Epithelial cell of proximal tubule (primary cell): Measurements from ENCODE around the gene SUSD1. TPM values are rescaled to one million over a fixed set of nuclear protein-coding genes. Genes with fewer than 3 reads are reported as not detected.

ENCODE experiments used
- DNase-seq: peaks from one replicate; pipeline ENCODE4 v3.0.0-alpha.2; 2011; ENCODE audit warnings: low read depth
- H3K4me3 ChIP-seq: 2 replicates; pipeline ENCODE4 v1.5.1; 2011; ENCODE audit warnings: low read depth, mild to moderate bottlenecking, low read length
- CTCF ChIP-seq: conservative IDR thresholded peaks from 2 replicates; pipeline ENCODE4 v1.5.1; 2012; ENCODE audit warnings: low read depth, mild to moderate bottlenecking, low read length
- total RNA-seq: library from RNA; depleted of rRNA; stranded (reverse); fragments of >200 nt; gene quantifications from 2 replicates; pipeline ENCODE4 v1.2.3, GENCODE V29; 2015

The SUSD1 gene
- total RNA-seq, 1 donor from 2014 or later, result 37.4 TPM

- no peak overlapping the region for H3K4me3 ChIP-seq
- DNase-seq, result no peak
- TF ChIP-seq CTCF, result no peak
Observed at GRCh38 chr9:112037281-112038016, 137.6 kb downstream of the SUSD1 start.

- no peak for TF ChIP-seq CTCF
- DNase-seq, result no peak
- no peak overlapping the region for H3K4me3 ChIP-seq
Observed at GRCh38 chr9:112035166-112035826, 139.8 kb downstream of the SUSD1 start.

- TF ChIP-seq CTCF, result no peak
- no peak overlapping the region for H3K4me3 ChIP-seq
- no peak for DNase-seq
Observed at GRCh38 chr9:112034216-112034611, 140.9 kb downstream of the SUSD1 start.

GRCh38 chr9:112033237-112034215, 141.6 kb downstream of the SUSD1 start:
- DNase-seq, result no peak
- H3K4me3 ChIP-seq, result no peak overlapping the region
- no peak for TF ChIP-seq CTCF

- no peak for DNase-seq
- H3K4me3 ChIP-seq, result no peak overlapping the region
- no peak for TF ChIP-seq CTCF
Observed at GRCh38 chr9:112032743-112033142, 142.4 kb downstream of the SUSD1 start.

GRCh38 chr9:112032009-112032408, 143.1 kb downstream of the SUSD1 start:
- TF ChIP-seq CTCF, result no peak
- no peak overlapping the region for H3K4me3 ChIP-seq
- DNase-seq, result no peak
